Sigmoid colon (tissue), 7 donors: Measurements from ENCODE around the gene SGK2. TPM values are rescaled to one million over a fixed set of nuclear protein-coding genes. Genes with fewer than 3 reads are reported as not detected.
A peak's percentile ranks its signal among the peaks of the same experiment; 100 is the strongest.

ENCODE experiments used
- DNase-seq: peaks from one replicate; pipeline ENCODE4 v3.0.0-alpha.2; 2019
- H3K27ac ChIP-seq, 4 donors: fragments of 200-600 bp; sonication (generic); one replicate each; pipeline ENCODE4 v1.5.1; 2016 to 2019; ENCODE audit warnings: mild to moderate bottlenecking in 1 of 4
- H3K27me3 ChIP-seq, 3 donors: fragments of 200-600 bp; sonication (generic); one replicate each; pipeline ENCODE4 v1.5.1; 2019; ENCODE audit warnings: mild to moderate bottlenecking in 1 of 3
- H3K36me3 ChIP-seq, 4 donors: fragments of 200-600 bp; sonication (generic); one replicate each; pipeline ENCODE4 v1.5.1; 2016 to 2019
- H3K4me1 ChIP-seq, 4 donors: fragments of 200-600 bp; sonication (generic); one replicate each; pipeline ENCODE4 v1.5.1; 2017 to 2019
- H3K4me3 ChIP-seq, 4 donors: fragments of 200-600 bp; sonication (generic); one replicate each; pipeline ENCODE4 v1.5.1; 2017 to 2019; ENCODE audit warnings: mild to moderate bottlenecking in 2 of 4, moderate library complexity in 1 of 4
- H3K9me3 ChIP-seq, 4 donors: fragments of 200-600 bp in 3 of 4; sonication (generic) in 3 of 4; one replicate each; pipeline versions ENCODE4 v1.5.1 to v1.6.1; 2013 to 2019
- EP300 ChIP-seq, 4 donors: sonication (generic); formaldehyde crosslinking; IDR thresholded peaks; one replicate each; pipeline ENCODE4 v1.6.1; 2017; ENCODE audit warnings: antibody characterized with exemption in 4 of 4
- POLR2A ChIP-seq, 2 donors: fragments of 450-650 bp; IDR thresholded peaks; one replicate each; pipeline ENCODE4 v1.6.1; 2016; ENCODE audit warnings: antibody characterized with exemption in 2 of 2, mild to moderate bottlenecking in 2 of 2, moderate library complexity in 2 of 2
- POLR2AphosphoS5 ChIP-seq, 4 donors: sonication (generic); formaldehyde crosslinking; IDR thresholded peaks; one replicate each; pipeline ENCODE4 v1.6.1; 2017; ENCODE audit warnings: antibody characterized with exemption in 4 of 4
- WGBS, 2 donors: extraction: QIAGEN DNeasy Blood & Tissue Kit; methylation state at CpG; one replicate each; pipeline ENCODE4 v1.1.7; 2013; 5-methylcytosine and 5-hydroxymethylcytosine counted together
- intact Hi-C: fragments of 100-400 bp; cut with DNase I; formaldehyde crosslinking; loops from one replicate; pipeline ENCODE4 v1.15.1; 2023
- polyA plus RNA-seq, 3 donors: library from polyadenylated mRNA; stranded (reverse); fragments of 200-250 nt; gene quantifications; one replicate each; pipeline ENCODE4 v1.2.3, GENCODE V29; 2013
- total RNA-seq, 4 donors: library from RNA; depleted of rRNA; stranded (reverse); fragments of >200 nt; gene quantifications; one replicate each; pipeline ENCODE4 v1.1.0, GENCODE V29; 2016
- TF ChIP-seq, protein P1 (sequence below), 4 experiments: fragments of 450-650 bp in 3 of 4; fragments of 200-600 bp in 1 of 4; IDR thresholded peaks; one replicate each; pipeline ENCODE4 v1.5.1; 2016 to 2019; ENCODE audit warnings: antibody characterized with exemption in 4 of 4, mild to moderate bottlenecking in 3 of 4, moderate library complexity in 2 of 4
- donor health status: healthy with polysubstance abuse.
- donor health status: Bipolar disorder and iron deficiency.
- donor health status: healthy.

Gene SGK2
- 1 to 10 TPM in 1 of 4 donors, under 1 TPM in 2, not detected in 1; 0.66 to 8.3 (median 0.71) TPM for total RNA-seq
- 100 to 1,000 TPM in 1 of 3 donors, 10 to 100 TPM in 2; 46.2 to 114 (median 49.2) TPM for polyA plus RNA-seq

DNA sequence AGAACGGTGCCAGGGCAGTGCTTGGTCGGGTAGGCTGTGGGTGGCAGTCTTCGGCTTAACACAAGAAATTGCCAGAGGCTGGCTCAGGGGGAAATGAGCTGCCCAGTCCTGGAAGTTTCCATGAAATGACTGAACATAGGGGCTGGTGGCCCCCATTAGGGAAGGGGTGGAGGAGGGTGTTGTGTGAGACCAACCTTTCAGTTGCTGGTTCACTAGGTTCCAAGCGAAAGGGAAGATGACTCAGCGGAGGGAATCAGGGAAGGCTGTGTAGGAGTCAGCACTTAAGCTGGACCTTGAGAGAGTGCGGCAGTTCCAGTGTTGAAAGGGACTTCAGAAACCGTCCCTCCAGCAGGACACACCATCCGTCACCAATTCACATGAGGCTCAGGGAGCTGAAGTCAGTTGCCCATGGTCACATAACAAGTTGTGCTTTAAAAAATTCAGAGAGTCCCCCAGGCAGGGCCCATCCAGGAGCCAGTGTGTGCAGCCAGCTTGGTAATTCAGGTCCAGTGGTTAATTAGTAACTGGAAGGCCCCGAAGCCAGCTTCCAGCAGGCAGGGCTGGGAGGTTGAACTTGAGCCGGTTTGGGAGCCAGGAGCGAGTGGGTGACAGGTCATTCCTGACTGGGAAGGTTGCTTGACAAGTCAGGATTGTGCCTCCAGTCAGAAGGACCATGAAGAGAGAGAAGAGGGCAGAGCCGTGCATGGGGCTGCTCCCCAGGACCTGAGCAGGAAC lies at the start of gene SGK2:
SGK2 (plus strand) TSS at position 616 of the 735 bp plus-strand sequence. CDS start 7,469 bp downstream, outside the sequence.
- whole genome bisulfite sequencing, 2 donors = 17 to 68% methylated on average over 12 of the region's 12 CpGs
- no peak for DNase-seq
- no peaks in the 10 kb centered on the region for H3K27me3 ChIP-seq

DNA sequence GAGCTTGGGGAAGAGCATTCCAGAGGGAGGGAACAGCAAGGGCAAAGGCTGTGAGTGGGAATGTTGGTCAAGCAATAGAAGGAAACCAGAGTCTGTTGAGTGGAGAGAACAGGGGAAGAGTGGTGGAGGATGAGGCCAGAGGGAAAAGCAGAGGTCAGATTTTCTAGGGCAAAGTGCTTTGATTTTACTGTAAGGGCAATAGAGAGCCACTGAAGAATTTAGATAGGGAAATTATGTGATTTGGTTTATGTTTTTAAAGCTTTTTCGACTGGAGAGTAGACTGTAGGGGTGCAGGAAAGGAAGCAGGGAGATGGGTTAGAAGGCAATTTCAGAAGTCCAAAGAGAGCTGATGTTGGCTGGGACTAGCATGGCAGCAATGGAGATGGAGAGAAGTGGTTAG lies 46.9 kb upstream of the SGK2 start:
- intact Hi-C loops = no loop called here
- DNase-seq = no peak

More for the DNA sequence above, at the start of gene SGK2:
- Histone ChIP-seq H3K27ac (no peak within 1 kb of the TSS), H3K9me3 (no peaks in the 10 kb centered on the region), H3K4me3 (no peak within 1 kb of the TSS), H3K36me3 (no peaks in the 10 kb centered on the region), H3K4me1 (no peaks in the 10 kb centered on the region)
- intact Hi-C loops = no loop called here
- TF ChIP-seq POLR2AphosphoS5 (IDR thresholded peaks at IDR 0.05) = no peak
- TF ChIP-seq EP300 (IDR thresholded peaks at IDR 0.05) = no peak
- TF ChIP-seq, protein P1, sequence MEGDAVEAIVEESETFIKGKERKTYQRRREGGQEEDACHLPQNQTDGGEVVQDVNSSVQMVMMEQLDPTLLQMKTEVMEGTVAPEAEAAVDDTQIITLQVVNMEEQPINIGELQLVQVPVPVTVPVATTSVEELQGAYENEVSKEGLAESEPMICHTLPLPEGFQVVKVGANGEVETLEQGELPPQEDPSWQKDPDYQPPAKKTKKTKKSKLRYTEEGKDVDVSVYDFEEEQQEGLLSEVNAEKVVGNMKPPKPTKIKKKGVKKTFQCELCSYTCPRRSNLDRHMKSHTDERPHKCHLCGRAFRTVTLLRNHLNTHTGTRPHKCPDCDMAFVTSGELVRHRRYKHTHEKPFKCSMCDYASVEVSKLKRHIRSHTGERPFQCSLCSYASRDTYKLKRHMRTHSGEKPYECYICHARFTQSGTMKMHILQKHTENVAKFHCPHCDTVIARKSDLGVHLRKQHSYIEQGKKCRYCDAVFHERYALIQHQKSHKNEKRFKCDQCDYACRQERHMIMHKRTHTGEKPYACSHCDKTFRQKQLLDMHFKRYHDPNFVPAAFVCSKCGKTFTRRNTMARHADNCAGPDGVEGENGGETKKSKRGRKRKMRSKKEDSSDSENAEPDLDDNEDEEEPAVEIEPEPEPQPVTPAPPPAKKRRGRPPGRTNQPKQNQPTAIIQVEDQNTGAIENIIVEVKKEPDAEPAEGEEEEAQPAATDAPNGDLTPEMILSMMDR (IDR thresholded peaks at IDR 0.05) = no peak
- no peak for TF ChIP-seq POLR2A (IDR thresholded peaks at IDR 0.05)

DNA sequence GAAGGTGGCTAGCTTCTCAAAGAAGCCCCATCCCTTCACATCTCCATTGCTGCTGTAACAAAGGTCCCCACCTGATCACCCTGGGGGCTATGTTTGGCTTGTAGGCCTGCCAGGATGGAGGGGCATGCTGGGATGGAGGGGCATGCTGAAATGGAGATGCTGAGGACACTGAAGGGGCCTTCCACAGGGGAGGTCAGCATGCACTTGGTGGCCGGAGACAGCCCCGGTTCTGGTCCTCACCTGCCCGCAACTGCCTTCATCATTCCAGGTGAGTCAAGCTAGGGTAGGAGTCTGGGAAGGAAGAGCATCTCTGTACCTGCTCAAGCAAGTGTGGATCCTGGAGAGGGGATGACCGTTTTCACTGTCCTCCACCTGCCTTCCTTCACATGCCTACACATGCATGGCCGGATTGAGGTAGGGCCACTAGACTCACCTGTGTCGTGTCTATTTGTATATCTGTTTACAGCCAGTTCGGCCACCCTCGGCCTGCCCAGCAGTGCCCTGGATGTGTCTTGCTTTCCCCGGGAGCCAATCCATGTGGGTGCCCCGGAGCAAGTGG lies 45.4 kb upstream of the SGK2 start:
- Histone ChIP-seq H3K27me3 (peaks cover 0 to 5% (median under 1%) of the 10 kb centered on the region in 3 donors), H3K9me3 (no peaks in the 10 kb centered on the region), H3K36me3 (peaks cover 0 to 3% (median 0%) of the 10 kb centered on the region in 4 donors), H3K27ac (peak overlapping the region; percentile 67 to 79 (median 78)), H3K4me3 (peak overlapping the region; percentile 24 to 70 (median 62)), H3K4me1 (peaks cover 0 to 16% (median 9%) of the 10 kb centered on the region in 4 donors)
- 48 to 64% methylated on average over 10 of the region's 10 CpGs for WGBS, 2 donors
- intact Hi-C loops = loop anchor here (1.0 kb wide), 1 partner anchor 55 kb away; no protein-coding TSS in a partner anchor
- TF ChIP-seq, protein P1 (IDR thresholded peaks at IDR 0.05) = no peak
- TF ChIP-seq POLR2A (IDR thresholded peaks at IDR 0.05) (peak in 1 of 2 donors; percentile 18), POLR2AphosphoS5 (IDR thresholded peaks at IDR 0.05) (no peak), EP300 (IDR thresholded peaks at IDR 0.05) (no peak)
- DNase-seq = no peak

More for the DNA sequence above, 46.9 kb upstream of the SGK2 start:
- Histone ChIP-seq H3K36me3 (no peaks in the 10 kb centered on the region), H3K4me1 (peaks cover 0 to 31% (median 23%) of the 10 kb centered on the region in 4 donors), H3K27me3 (peaks cover 5 to 20% (median 16%) of the 10 kb centered on the region in 3 donors), H3K4me3 (no peak overlapping the region), H3K9me3 (no peaks in the 10 kb centered on the region), H3K27ac (no peak overlapping the region)
- 68 to 89% methylated on average over 1 of the region's 1 CpG for WGBS, 2 donors
- TF ChIP-seq EP300 (IDR thresholded peaks at IDR 0.05) (no peak), POLR2AphosphoS5 (IDR thresholded peaks at IDR 0.05) (no peak), POLR2A (IDR thresholded peaks at IDR 0.05) (no peak)
- TF ChIP-seq, protein P1 (IDR thresholded peaks at IDR 0.05) = no peak

DNA sequence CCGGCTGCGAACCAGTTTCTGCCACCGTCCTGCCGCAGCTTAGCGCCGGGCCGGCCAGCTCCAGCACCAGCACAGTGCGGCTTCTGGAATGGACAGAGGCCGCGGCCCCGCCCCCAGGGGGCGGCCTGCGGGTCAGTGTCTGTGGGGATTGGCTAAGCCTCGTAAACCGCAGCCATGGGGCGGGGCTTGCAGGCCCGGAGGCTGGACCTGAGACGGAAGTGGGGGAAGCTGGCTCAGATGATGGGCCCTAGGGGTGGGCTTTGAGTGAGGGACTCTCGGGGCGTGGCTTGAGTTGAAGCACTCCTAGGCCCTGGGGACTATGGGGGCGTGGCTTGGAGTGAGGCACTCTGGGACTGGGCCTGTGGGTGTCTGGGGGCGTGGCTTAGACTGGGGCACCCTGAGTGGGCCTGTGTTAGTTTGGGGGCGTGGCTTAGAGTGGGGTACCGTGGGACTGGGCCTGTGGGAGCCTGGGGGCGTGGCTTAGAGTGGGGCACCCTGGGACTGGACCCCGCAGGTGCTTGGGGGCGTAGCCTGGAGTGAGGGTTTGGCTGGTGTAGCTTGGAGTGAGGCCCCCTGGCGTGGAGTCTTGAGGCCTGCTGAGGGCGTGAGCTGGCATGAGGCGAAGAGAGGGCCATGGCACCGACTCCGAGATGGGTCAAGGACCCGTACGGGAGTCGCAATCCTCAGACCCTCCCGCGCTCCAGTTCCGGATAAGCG lies 44.7 kb upstream of the SGK2 start:
- H3K36me3 ChIP-seq = peaks cover 0 to 3% (median 0%) of the 10 kb centered on the region in 4 donors
- peak; percentile 99 for DNase-seq
- 40 to 55% methylated on average over 39 of the region's 39 CpGs for WGBS, 2 donors
- H3K9me3 ChIP-seq = no peaks in the 10 kb centered on the region
- no peaks in the 10 kb centered on the region for H3K27me3 ChIP-seq
- peaks cover 0 to 16% (median 8%) of the 10 kb centered on the region in 4 donors for H3K4me1 ChIP-seq
- H3K4me3 ChIP-seq = peak overlapping the region; percentile 52 to 70 (median 62)
- TF ChIP-seq EP300 (IDR thresholded peaks at IDR 0.05) = no peak
- TF ChIP-seq, protein P1 (IDR thresholded peaks at IDR 0.05) = no peak
- peak in 1 of 2 donors; percentile 21 for TF ChIP-seq POLR2A (IDR thresholded peaks at IDR 0.05)
- peak; percentile 25 to 50 (median 36) for TF ChIP-seq POLR2AphosphoS5 (IDR thresholded peaks at IDR 0.05)
- peak overlapping the region; percentile 71 to 79 (median 78) for H3K27ac ChIP-seq
- intact Hi-C loops = loop anchor here (1.0 kb wide), 1 partner anchor 56 kb away; no protein-coding TSS in a partner anchor
